Measurements from ENCODE around the gene CD14. TPM values are rescaled to one million over a fixed set of nuclear protein-coding genes. Genes with fewer than 3 reads are reported as not detected.

CD14 gene
- total and polyA plus RNA-seq, 2 donors (not counting 3 experiments of a cell fraction or from before 2014, with no cell fraction given), result 0.33 to 3.7 TPM

DNA sequence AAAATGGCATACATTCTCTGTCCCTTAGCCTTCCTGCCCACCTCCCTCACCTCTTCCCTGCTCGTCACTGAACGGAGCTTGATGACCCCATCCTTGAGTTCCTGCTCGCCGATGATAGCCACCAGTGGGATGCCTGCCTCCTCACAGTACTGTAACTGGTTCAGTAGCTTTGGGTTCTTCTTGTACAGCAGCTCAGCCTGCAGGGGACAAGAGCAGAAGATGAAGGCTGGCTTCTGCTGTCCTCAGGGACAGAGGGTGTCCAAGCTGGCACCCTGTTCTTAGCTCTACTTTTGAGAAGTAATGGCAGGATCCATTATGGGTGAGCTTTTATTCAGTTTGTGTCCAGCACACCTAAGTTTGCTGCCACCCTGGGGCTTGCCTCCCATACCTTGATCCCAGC is 41.7 kb upstream of the CD14 start:
- ChIA-PET POLR2A (interaction anchor here (0.6 to 0.9 kb wide), 2 partner anchors 11 to 12 kb away, joined by 3 read pairs; no protein-coding TSS in a partner anchor), CTCF (interaction anchor here (0.9 to 1.4 kb wide), 2 partner anchors 9 to 35 kb away, joined by 3 to 4 read pairs; partner anchors contain the start of gene TMCO6)
- dilution Hi-C loops (cut with MboI; ENCODE audit: extremely low pct_ligation_motif_present, low sequenced_read_pairs) (no loop called here), intact Hi-C loops (cut with micrococcal nuclease) (no loop called here)
- Histone ChIP-seq H3K4me2 (ENCODE audit: insufficient read depth, low read length) (no peak overlapping the region), H3K9me3 (replicated peaks; ENCODE audit: control insufficient read depth, insufficient read depth, low read length) (no peaks in the 10 kb centered on the region), H3K4me1 (ENCODE audit: control insufficient read depth, extremely low read depth, insufficient read depth, low read length) (peaks cover 3% of the 10 kb centered on the region), H3K27me3 (ENCODE audit: control insufficient read depth in 2 of 2, insufficient read depth in 2 of 2, low read length in 2 of 2) (no peaks in the 10 kb centered on the region), H2AFZ (ENCODE audit: low read depth, low read length) (no peak overlapping the region), H3K9me1 (replicated peaks; ENCODE audit: control insufficient read depth, extremely low read depth, insufficient read depth, low read length) (no peaks in the 10 kb centered on the region), H3K36me3 (ENCODE audit: control insufficient read depth in 2 of 2, extremely low read depth in 1 of 2, insufficient read depth in 2 of 2, low read length in 2 of 2) (peaks cover 25 to 31% of the 10 kb centered on the region in 2 experiments), H3K4me3 (replicated peaks in 1 of 3; ENCODE audit: insufficient read depth in 1 of 3, low read depth in 1 of 3, low read length in 3 of 3) (no peak overlapping the region), H3K27ac (ENCODE audit: insufficient read depth, low read depth, low read length) (no peak overlapping the region), H3K9ac (replicated peaks; ENCODE audit: extremely low read depth, insufficient read depth, low read length) (no peak overlapping the region), H3K79me2 (ENCODE audit: control insufficient read depth, insufficient read depth, low read length) (no peaks in the 10 kb centered on the region), H4K20me1 (replicated peaks; ENCODE audit: control insufficient read depth, extremely low read depth, insufficient read depth, low read length) (no peaks in the 10 kb centered on the region)
- TF ChIP-seq, protein P1, sequence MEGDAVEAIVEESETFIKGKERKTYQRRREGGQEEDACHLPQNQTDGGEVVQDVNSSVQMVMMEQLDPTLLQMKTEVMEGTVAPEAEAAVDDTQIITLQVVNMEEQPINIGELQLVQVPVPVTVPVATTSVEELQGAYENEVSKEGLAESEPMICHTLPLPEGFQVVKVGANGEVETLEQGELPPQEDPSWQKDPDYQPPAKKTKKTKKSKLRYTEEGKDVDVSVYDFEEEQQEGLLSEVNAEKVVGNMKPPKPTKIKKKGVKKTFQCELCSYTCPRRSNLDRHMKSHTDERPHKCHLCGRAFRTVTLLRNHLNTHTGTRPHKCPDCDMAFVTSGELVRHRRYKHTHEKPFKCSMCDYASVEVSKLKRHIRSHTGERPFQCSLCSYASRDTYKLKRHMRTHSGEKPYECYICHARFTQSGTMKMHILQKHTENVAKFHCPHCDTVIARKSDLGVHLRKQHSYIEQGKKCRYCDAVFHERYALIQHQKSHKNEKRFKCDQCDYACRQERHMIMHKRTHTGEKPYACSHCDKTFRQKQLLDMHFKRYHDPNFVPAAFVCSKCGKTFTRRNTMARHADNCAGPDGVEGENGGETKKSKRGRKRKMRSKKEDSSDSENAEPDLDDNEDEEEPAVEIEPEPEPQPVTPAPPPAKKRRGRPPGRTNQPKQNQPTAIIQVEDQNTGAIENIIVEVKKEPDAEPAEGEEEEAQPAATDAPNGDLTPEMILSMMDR (IDR thresholded peaks at IDR 0.05; ENCODE audit: extremely low read depth in 1 of 2, insufficient read depth in 1 of 2, low read depth in 1 of 2, low read length in 2 of 2), result no peak
- TF ChIP-seq EZH2 (IDR thresholded peaks at IDR 0.05; ENCODE audit: borderline replicate concordance, low read depth, low read length, severe bottlenecking) (no peak), MYC (IDR thresholded peaks at IDR 0.05; ENCODE audit: low read depth, low read length) (no peak), POLR2A (IDR thresholded peaks at IDR 0.05; ENCODE audit: low read depth, low read length) (no peak), FOS (IDR thresholded peaks at IDR 0.05; ENCODE audit: borderline replicate concordance, insufficient read depth, low read length) (no peak), GATA2 (IDR thresholded peaks at IDR 0.05; ENCODE audit: insufficient read depth, insufficient read length, low read depth, low read length) (no peak), JUN (IDR thresholded peaks at IDR 0.05; ENCODE audit: borderline replicate concordance, insufficient read depth, insufficient read length, low read depth) (no peak), POLR2AphosphoS5 (IDR thresholded peaks at IDR 0.05; ENCODE audit: insufficient read depth, low read depth, low read length) (no peak)
- TF ChIP-seq, protein P2, sequence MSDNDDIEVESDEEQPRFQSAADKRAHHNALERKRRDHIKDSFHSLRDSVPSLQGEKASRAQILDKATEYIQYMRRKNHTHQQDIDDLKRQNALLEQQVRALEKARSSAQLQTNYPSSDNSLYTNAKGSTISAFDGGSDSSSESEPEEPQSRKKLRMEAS (IDR thresholded peaks at IDR 0.05; ENCODE audit: insufficient read depth, insufficient read length), result no peak
- FAIRE-seq (no peak), DNase-seq (ENCODE audit: low read depth, low spot score) (no peak)
- no TSS peak for BruUV-seq (replicated peaks)

All from endothelial cell of umbilical vein (primary cell).